OCI-M1 (cell line): Measurements from ENCODE around the gene MRPL24.
"Not testable (repeated sequence)": the region's sequence is repeated elsewhere in the genome, so short reads cannot be mapped to it uniquely, and the experiment has no call there.

Source experiments
- DNase-seq: peaks from one replicate; lab custom pipeline; 2025; lab: John Stamatoyannopoulos, UW

The MRPL24 gene

DNA sequence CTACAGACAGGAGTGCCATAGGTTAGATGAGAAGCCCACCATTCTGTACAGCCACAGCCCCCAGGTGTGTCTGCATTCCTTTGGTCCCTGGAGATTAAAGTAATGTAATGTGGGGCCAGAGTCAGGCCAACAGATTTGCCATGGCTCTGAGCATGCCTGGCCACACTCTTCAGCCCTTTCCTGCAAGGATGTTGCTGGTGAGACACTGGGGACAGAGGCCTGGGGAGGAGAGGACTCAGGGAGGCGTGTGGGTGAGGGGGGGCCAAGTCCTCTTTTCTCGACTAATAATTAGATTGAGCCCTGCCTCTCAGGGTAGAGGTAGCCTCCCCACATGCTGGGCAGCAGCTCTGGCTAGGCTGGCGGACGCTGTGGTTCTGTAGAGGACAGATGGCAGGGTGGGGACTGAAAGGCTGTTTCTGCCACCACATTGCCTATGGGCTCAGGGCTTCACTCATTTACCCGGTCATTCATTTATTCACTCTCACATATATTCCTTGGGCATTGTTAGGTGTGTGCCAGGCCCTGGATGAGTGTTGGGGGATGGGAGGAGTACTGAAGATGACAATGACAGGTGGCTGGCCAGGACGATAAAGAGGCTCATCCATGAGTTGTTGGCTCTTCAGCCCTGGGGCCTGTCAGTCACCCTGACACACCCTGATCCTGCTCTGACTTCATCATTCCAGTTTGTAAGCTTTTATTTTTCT lies 19.4 kb upstream of the MRPL24 start:
- DNase-seq: no peak

DNA sequence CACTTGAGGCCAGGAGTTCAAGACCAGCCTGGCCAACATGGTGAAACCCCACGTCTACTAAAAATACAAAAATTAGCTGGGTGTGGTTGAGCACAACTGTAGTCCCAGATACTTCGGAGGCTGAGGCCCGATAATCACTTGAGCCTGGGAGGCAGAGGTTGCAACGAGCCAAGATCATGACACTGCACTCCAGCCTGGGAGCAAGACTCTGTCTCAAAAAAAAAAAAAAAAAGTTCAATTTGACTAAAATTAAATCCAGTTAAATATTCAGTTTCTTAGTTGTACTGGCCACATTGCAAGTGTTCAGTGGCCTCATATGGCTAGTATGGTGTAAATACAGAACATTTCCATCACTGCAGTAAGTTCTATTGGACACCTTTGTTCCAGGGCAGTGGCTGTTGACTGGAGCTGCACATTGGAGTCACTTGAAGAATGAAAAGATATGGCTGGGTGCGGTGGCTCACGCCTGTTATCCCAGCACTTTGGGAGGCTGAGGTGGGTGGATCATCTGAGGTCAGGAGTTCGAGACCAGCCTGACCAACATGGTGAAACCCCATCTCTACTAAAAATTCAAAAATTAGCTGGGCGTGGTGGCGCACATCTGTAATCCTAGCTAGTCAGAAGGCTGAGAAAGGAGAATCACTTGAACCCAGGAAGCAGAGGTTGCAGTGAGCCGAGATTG lies 16.8 kb upstream of the MRPL24 start:
- DNase-seq: not testable (repeated sequence)

DNA sequence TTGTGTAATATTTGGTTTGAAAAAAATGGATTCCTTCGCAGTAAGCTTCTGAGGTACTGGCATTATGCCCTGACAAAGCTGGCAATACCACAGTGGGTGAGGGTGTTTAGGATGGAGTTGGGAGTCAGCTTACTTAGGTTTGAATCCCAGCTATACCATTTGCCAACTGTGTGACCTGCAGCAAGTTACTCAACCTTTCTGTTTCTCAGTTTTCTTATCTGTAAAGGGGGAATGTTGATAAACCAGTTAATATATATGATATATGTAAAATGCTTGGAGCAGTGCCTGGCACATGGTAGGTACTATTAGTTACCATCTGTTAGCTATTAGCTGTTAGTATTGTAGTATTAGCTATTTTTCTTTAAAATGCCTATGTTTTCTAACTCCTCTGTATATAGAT lies 15.5 kb upstream of the MRPL24 start:
- DNase-seq: no peak

GRCh38 chr1:156755527-156755950 lies 14.7 kb upstream of the MRPL24 start:
- DNase-seq: peak; percentile 35

DNA sequence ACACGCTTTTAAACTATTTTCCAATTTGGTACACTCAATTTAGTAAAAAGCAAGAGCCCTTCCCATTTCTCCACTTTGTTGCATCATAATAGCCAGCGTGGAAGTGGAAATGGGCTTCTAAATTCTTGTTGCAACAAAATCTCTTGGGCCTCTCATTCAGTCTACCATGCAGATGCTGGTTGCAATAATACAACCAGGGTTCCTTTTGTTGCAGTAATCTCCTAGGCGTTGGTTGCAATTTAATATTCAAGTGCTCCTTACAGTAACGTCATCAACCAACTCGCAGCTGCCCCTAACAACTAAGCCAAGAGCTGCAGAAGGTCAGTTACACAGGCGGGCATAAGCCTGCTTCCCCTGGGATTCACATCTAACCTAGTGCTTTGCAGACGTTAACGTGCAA lies 13.3 kb upstream of the MRPL24 start:
- DNase-seq: no peak

DNA sequence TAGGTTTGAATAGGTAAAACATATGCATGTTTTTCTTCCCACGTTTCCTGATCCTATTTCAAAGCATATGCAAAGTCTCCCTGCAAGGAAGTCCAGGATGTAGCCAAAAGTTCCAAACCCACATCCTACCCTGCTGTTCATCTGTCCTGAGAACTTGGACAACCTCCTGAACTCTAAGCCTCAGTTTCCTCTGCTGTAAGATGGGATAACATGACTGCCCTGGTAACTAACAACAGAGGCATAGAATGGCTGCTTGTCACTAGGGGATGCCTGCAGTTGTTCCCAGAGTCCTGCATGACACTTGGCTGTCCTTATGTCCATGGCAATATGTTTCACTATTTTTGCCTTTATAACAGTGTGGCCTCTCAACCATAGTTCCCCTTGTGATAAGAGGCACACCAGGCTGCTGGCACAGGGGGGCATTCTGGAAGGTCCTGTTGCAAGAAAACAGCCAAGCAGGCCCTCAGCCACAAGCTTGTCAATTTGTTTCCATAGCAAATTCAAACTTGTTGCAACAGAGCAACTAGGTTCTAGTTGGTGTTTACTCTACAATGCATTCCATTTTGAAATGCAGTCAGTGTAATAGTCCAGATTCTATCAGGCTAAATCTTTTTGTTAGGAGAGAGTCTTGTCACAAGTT lies 12.1 kb upstream of the MRPL24 start:
- DNase-seq: no peak

- DNase-seq: peak; percentile 98
Observed at GRCh38 chr1:156751757-156752481, 11.0 kb upstream of the MRPL24 start.

GRCh38 chr1:156751451-156751756 lies 10.5 kb upstream of the MRPL24 start, which contains the start of gene HDGF:
Gene HDGF, minus strand, starts transcription at chr1:156751675. Its CDS starts 246 bp downstream, at chr1:156751429.
- no peak for DNase-seq

DNA sequence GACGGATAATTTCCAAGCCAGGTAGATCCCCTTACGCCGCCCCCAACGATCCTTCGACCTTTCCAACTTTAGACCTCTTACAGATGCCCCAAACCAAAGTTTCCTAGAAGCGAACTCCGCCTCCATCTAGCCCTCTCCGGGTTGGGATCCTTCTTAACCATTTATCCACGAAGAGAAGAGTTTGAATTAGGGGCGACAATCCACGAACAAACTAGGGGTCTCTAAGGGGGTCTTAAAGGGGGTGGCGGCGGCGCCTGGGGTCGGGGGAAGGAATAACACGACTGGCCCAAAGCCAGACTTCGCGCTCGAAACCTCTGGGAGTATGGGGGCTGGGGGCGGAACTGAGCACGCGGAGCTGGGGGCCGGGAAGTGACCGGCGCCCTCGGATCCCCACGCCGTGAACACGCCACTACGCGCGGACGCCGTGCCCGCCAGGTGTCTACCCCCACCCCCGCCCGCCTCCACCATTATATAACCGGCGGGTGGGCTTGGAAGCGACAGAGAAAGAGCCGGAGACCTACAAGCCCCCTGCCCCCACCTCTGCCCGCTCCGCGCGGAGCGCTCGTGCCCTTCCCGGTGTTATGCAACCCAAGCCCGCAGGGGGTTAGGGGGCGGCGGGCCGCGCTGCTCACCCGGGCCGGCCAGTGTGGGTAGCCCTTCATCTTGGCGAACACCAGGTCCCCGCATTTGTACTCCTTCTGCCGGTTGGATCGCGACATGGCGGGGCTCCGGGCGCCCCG lies 10.0 kb upstream of the MRPL24 start:
- DNase-seq: peak; percentile 66

- peak; percentile 62 for DNase-seq
Observed at GRCh38 chr1:156750191-156750672, 9.3 kb upstream of the MRPL24 start.

GRCh38 chr1:156749419-156750118 lies 8.7 kb upstream of the MRPL24 start:
- peak; percentile 62 for DNase-seq

GRCh38 chr1:156748670-156749418 lies 8.0 kb upstream of the MRPL24 start:
- peak; percentile 76 for DNase-seq

DNA sequence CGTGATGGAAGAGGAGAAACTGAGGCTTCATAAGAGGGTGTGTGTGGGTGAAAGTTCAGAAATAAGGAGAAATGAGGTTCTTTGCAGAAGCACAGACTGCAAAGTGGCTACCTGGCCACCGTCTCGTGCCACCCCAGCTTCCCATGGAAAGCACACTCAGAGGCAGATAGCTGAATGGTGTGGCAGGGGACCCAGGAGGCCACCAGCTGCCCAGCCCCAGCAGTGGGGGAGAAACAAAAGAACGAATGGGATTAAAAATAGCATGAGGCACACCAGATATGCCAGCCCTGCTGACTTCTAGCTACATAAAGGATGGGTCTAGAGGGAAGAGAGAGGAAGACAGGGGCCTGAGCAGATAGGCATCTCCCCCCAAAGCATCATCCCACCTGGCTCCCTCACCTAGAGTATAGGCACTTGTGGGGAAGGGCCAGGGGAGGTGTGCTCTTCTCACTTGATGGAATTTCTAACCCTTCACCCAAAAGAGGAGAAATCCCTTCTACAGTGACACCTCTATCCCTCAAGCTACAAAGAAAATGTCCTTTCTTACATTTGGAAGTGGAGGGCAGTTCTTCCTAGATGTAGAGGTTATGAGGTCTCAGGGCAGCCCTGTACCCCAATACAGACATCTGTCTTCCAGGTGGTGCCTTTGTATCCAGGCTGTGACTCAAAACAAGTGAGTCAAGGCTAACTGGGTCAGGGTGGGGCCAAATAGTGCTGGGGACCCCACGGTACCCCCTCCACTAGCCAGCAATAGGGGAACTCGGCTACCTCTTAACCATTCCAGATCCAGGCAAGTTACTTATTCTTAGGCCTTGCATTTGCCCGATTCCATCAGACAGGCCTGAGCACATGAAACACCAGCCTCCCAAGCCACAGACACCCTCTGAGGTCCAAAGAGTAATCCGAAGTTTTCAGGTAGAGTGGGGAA lies 7.1 kb upstream of the MRPL24 start:
- DNase-seq: no peak

- DNase-seq: peak; percentile 90
Observed at GRCh38 chr1:156746728-156747631, 6.1 kb upstream of the MRPL24 start.

GRCh38 chr1:156746406-156746727 lies 5.5 kb upstream of the MRPL24 start:
- DNase-seq: no peak

- no peak for DNase-seq
Observed at GRCh38 chr1:156745881-156746280, 5.0 kb upstream of the MRPL24 start.

- DNase-seq: no peak
Observed at GRCh38 chr1:156744786-156745419, 4.0 kb upstream of the MRPL24 start.

GRCh38 chr1:156744344-156744743 lies 3.5 kb upstream of the MRPL24 start:
- DNase-seq: no peak
